ENCODE data around the gene GHRHR. TPM values are rescaled to one million over a fixed set of nuclear protein-coding genes. Genes with fewer than 3 reads are reported as not detected.

GHRHR gene
- total and polyA plus RNA-seq, 9 donors = not detected

- TF ChIP-seq EP300 (IDR thresholded peaks at IDR 0.05) (no peak), POLR2A (IDR thresholded peaks at IDR 0.05) (no peak), CTCF (IDR thresholded peaks at IDR 0.05) (no peak)
- WGBS, 3 donors = 36 to 53% (median 47%) methylated on average over 3 of the region's 3 CpGs
- DNase-seq = no peak
- no peak overlapping the region for H3K4me3 ChIP-seq
- no peaks in the 10 kb centered on the region for H3K27me3 ChIP-seq
- H3K9me3 ChIP-seq = no peaks in the 10 kb centered on the region
- H3K36me3 ChIP-seq = no peaks in the 10 kb centered on the region
- H3K27ac ChIP-seq = no peak overlapping the region
- intact Hi-C loops (cut with DNase I) = loop anchor here in 1 of 4 donors (10.0 kb wide), 1 partner anchor 177 kb away; no protein-coding TSS in a partner anchor
- H3K4me1 ChIP-seq (ENCODE audit: insufficient read depth) = no peaks in the 10 kb centered on the region
Measured at GRCh38 chr7:30971440-30971839, 7.7 kb downstream of the GHRHR start.

GRCh38 chr7:30971840-30972563 is 8.2 kb downstream of the GHRHR start:
- intact Hi-C loops (cut with DNase I) = loop anchor here in 1 of 4 donors (10.0 kb wide), 1 partner anchor 177 kb away; no protein-coding TSS in a partner anchor
- no peak for DNase-seq

GRCh38 chr7:30973292-30973691 is 9.5 kb downstream of the GHRHR start:
- TF ChIP-seq CTCF (IDR thresholded peaks at IDR 0.05) (no peak), POLR2A (IDR thresholded peaks at IDR 0.05) (no peak), EP300 (IDR thresholded peaks at IDR 0.05) (no peak)
- Histone ChIP-seq H3K9me3 (no peaks in the 10 kb centered on the region), H3K4me3 (no peak overlapping the region), H3K36me3 (no peaks in the 10 kb centered on the region), H3K27ac (no peak overlapping the region), H3K27me3 (no peaks in the 10 kb centered on the region), H3K4me1 (ENCODE audit: insufficient read depth) (no peaks in the 10 kb centered on the region)
- intact Hi-C loops (cut with DNase I) = loop anchor here in 1 of 4 donors (10.0 kb wide), 1 partner anchor 178 kb away; no protein-coding TSS in a partner anchor
- WGBS, 3 donors = 56 to 71% (median 64%) methylated on average over 3 of the region's 3 CpGs
- no peak for DNase-seq

More at GRCh38 chr7:30971840-30972563, 8.2 kb downstream of the GHRHR start:
- Histone ChIP-seq H3K4me3 (no peak overlapping the region), H3K36me3 (no peaks in the 10 kb centered on the region), H3K4me1 (ENCODE audit: insufficient read depth) (no peaks in the 10 kb centered on the region), H3K27me3 (no peaks in the 10 kb centered on the region), H3K27ac (no peak overlapping the region), H3K9me3 (no peaks in the 10 kb centered on the region)
- no peak for TF ChIP-seq EP300 (IDR thresholded peaks at IDR 0.05)
- no peak for TF ChIP-seq POLR2A (IDR thresholded peaks at IDR 0.05)
- WGBS, 3 donors = 38 to 45% (median 41%) methylated on average over 15 of the region's 15 CpGs

GRCh38 chr7:30973791-30974604 is 10.2 kb downstream of the GHRHR start:
- DNase-seq = no peak
- TF ChIP-seq EP300 (IDR thresholded peaks at IDR 0.05) (no peak), CTCF (IDR thresholded peaks at IDR 0.05) (no peak), POLR2A (IDR thresholded peaks at IDR 0.05) (no peak)
- 89 to 95% (median 92%) methylated on average over 18 of the region's 18 CpGs for WGBS, 3 donors
- Histone ChIP-seq H3K9me3 (no peaks in the 10 kb centered on the region), H3K27ac (no peak overlapping the region), H3K4me1 (ENCODE audit: insufficient read depth) (no peaks in the 10 kb centered on the region), H3K27me3 (no peaks in the 10 kb centered on the region), H3K4me3 (no peak overlapping the region), H3K36me3 (no peaks in the 10 kb centered on the region)
- intact Hi-C loops (cut with DNase I) = loop anchor here in 1 of 4 donors (10.0 kb wide), 1 partner anchor 179 kb away; no protein-coding TSS in a partner anchor
